GM12874 (cell line): Measurements from ENCODE around the gene ZCRB1.

Source experiments
- TF ChIP-seq, protein P1 (sequence below): IDR thresholded peaks from 2 replicates; pipeline ENCODE4 v1.5.1; 2011; ENCODE audit warnings: low read depth, mild to moderate bottlenecking, control low read depth, low read length, moderate library complexity; ENCODE audit not compliant: insufficient read depth

The ZCRB1 gene

DNA sequence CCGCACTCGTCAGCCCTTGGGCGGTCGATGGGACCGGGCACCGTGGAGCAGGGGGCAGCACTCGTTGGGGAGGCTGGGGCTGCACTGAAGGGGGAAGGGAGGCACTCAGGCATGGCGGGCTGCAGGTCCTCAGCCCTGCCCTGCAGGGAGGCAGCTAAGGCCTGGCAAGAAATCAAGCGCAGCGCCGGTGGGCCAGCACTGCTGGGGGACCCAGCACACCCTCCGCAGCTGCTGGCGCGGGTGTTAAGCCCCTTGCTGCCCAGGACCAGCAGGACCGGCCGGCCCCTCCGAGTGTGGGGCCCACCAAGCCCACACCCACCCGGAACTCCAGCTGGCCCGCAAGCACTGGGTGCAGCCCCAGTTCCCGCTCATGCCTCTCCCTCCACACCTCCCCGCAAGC lies 52.2 kb downstream of the ZCRB1 start:
- TF ChIP-seq, protein P1, sequence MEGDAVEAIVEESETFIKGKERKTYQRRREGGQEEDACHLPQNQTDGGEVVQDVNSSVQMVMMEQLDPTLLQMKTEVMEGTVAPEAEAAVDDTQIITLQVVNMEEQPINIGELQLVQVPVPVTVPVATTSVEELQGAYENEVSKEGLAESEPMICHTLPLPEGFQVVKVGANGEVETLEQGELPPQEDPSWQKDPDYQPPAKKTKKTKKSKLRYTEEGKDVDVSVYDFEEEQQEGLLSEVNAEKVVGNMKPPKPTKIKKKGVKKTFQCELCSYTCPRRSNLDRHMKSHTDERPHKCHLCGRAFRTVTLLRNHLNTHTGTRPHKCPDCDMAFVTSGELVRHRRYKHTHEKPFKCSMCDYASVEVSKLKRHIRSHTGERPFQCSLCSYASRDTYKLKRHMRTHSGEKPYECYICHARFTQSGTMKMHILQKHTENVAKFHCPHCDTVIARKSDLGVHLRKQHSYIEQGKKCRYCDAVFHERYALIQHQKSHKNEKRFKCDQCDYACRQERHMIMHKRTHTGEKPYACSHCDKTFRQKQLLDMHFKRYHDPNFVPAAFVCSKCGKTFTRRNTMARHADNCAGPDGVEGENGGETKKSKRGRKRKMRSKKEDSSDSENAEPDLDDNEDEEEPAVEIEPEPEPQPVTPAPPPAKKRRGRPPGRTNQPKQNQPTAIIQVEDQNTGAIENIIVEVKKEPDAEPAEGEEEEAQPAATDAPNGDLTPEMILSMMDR, result no peak

GRCh38 chr12:42270596-42270995 lies 55.3 kb downstream of the ZCRB1 start:
- TF ChIP-seq, protein P1, result no peak

- TF ChIP-seq, protein P1, result no peak
Measured at GRCh38 chr12:42267413-42268190, 58.3 kb downstream of the ZCRB1 start.

DNA sequence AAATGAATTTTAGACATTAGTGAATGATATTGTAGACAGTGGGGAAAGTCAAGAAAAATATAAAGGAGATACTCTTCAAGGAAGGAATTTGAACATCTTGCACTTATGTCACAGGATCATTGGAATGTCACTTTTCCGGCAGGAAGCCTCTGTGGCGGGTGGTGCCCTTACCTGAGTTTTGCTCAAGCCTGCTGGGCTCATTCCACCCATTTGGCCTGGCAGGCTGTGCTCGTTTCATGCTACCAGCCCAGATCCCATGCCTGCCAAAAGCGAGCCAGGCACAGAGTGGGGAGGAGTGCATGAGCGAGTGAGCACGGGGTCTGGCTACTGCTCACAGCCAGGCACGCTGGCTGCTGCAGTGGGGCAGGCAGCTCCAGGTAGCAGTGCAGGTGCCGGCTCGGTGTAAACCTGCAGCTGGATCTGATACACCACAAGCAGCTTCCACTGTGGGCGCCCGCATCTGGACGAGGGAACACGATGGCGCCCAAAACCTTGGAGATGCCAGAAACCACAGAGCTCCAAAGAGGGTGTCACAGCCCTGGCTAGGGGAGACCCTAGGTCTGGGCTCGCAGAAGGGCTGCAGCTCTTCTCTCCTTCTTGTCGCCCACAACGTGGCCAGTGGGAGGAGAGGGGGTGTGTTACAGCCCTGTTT lies 59.2 kb downstream of the ZCRB1 start:
- TF ChIP-seq, protein P1, result no peak

- TF ChIP-seq, protein P1, result no peak
Measured at GRCh38 chr12:42262271-42262670, 63.6 kb downstream of the ZCRB1 start.
